BJ (cell line): ENCODE data around the gene HERC3. TPM values are rescaled to one million over a fixed set of nuclear protein-coding genes. Genes with fewer than 3 reads are reported as not detected.
"Not testable (repeated sequence)": the region's sequence is repeated elsewhere in the genome, so short reads cannot be mapped to it uniquely, and the experiment has no call there.

ENCODE experiments used
- CTCF ChIA-PET: fragments of 350-600 bp; formaldehyde crosslinking; extraction: SDS; loops from one replicate; lab custom pipeline; 2021; ENCODE audit warnings: antibody characterized with exemption, inconsistent platforms; lab: Yijun Ruan, JAX
- POLR2A ChIA-PET: fragments of 300-600 bp; sonication (Branson Sonifier 250); formaldehyde crosslinking; extraction: SDS; loops from one replicate; lab custom pipeline; 2021; ENCODE audit warnings: antibody characterized with exemption; lab: Charles Lee
- DNase-seq: peaks from one replicate; pipeline ENCODE4 v3.0.0-alpha.2; 2011; ENCODE audit warnings: low read depth
- H3K27me3 ChIP-seq: 2 replicates; pipeline ENCODE4 v1.6.0; 2011; ENCODE audit warnings: low read length; ENCODE audit not compliant: control insufficient read depth, insufficient read depth
- H3K36me3 ChIP-seq: 2 replicates; pipeline ENCODE4 v1.5.1; 2011; ENCODE audit warnings: low read length; ENCODE audit not compliant: control insufficient read depth, insufficient read depth
- H3K4me3 ChIP-seq: 2 replicates; pipeline ENCODE4 v1.5.1; 2011; ENCODE audit warnings: low read depth, mild to moderate bottlenecking, control low read depth, low read length
- polyA plus RNA-seq: library from polyadenylated mRNA; depleted of rRNA; stranded (reverse); fragments of >200 nt; gene quantifications from 2 replicates; pipeline ENCODE4 v1.2.3, GENCODE V29; 2011
- TF ChIP-seq, protein P1 (sequence below): IDR thresholded peaks from 2 replicates; pipeline ENCODE4 v1.5.1; 2011; ENCODE audit warnings: low read depth, mild to moderate bottlenecking, control low read depth, inconsistent platforms, low read length, moderate library complexity; ENCODE audit not compliant: insufficient read depth

The HERC3 gene
- polyA plus RNA-seq, 1 experiment = 13.0 TPM

DNA sequence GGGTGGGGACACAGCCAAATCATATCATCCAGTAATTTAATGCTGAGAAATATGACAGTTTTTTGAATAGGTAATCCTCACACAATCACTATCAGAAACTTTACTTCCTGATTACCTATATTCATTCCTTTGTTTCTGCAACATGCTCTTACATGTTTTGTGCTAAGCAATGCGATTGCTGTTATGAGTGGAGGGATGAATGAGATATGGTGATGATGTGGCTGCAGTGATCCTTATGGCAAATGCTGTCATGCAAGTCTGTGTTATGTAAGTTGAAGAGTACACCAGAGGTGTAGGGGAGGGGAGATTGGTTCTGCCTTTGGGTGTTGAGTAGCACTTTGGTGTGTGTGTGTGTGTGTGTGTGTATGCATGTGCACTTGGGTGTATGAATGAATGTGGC, 14.6 kb downstream of the HERC3 start:
- DNase-seq = no peak
- TF ChIP-seq, protein P1, sequence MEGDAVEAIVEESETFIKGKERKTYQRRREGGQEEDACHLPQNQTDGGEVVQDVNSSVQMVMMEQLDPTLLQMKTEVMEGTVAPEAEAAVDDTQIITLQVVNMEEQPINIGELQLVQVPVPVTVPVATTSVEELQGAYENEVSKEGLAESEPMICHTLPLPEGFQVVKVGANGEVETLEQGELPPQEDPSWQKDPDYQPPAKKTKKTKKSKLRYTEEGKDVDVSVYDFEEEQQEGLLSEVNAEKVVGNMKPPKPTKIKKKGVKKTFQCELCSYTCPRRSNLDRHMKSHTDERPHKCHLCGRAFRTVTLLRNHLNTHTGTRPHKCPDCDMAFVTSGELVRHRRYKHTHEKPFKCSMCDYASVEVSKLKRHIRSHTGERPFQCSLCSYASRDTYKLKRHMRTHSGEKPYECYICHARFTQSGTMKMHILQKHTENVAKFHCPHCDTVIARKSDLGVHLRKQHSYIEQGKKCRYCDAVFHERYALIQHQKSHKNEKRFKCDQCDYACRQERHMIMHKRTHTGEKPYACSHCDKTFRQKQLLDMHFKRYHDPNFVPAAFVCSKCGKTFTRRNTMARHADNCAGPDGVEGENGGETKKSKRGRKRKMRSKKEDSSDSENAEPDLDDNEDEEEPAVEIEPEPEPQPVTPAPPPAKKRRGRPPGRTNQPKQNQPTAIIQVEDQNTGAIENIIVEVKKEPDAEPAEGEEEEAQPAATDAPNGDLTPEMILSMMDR = no peak
- no peaks in the 10 kb centered on the region for H3K27me3 ChIP-seq
- peaks cover 1% of the 10 kb centered on the region; the same call in 1 of the 2 replicates for H3K36me3 ChIP-seq
- H3K4me3 ChIP-seq = no peak overlapping the region
- ChIA-PET CTCF (interaction anchor here (0.8 to 1.4 kb wide), 3 partner anchors 16 to 67 kb away, joined by 3 to 5 read pairs (median 4); no protein-coding TSS in a partner anchor), POLR2A (no interaction called here)

DNA sequence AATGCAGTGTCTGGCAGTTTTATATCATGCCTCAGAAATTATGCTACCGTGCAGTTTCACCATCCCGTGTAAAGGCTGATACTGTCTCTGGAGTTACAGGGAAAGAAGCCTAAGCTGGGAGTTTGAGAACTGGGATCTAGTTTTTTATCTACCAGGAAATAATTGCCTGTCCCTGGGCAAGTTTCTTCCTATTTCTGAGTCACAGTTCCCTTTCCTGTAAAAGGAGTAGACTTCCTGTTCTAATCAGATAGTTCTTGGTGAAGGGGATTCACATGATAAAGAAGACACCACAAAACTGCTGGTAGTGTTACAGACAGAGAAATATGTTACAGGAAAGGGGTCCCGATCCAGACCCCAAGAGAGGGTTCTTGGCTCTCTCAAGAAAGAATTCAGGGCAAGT, 17.1 kb downstream of the HERC3 start:
- peaks cover 1% of the 10 kb centered on the region; the same call in 1 of the 2 replicates for H3K36me3 ChIP-seq
- TF ChIP-seq, protein P1 = no peak
- no peaks in the 10 kb centered on the region for H3K27me3 ChIP-seq
- DNase-seq = no peak
- H3K4me3 ChIP-seq = no peak overlapping the region
- CTCF ChIA-PET = interaction anchor here (0.9 to 1.3 kb wide), 2 partner anchors 9 to 11 kb away, joined by 3 to 4 read pairs; no protein-coding TSS in a partner anchor
- POLR2A ChIA-PET = no interaction called here

DNA sequence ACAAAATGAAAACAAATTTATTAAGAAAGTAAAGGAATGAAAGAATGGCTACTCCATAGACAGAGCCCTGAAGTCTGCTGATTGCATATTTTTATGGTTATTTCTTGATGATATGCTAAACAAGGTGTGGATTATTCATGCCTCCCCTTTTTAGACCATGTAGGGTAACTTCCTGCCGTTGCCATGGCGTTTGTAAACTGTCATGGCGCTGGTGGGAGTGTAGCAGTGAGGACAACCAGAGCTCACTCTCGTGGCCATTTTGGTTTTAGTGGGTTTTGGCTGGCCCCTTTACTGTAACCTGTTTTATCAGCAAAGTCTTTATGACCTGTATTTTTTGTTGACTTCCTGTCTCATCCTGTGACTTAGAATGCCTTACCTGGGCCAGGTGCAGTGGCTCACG, 17.5 kb downstream of the HERC3 start:
- POLR2A ChIA-PET, H3K27me3 ChIP-seq, H3K4me3 ChIP-seq, H3K36me3 ChIP-seq, DNase-seq: not testable (repeated sequence)
- CTCF ChIA-PET = interaction anchor here (0.9 to 1.4 kb wide), 3 partner anchors 9 to 18 kb away, joined by 3 to 4 read pairs (median 3); partner anchors contain the start of gene HERC3

DNA sequence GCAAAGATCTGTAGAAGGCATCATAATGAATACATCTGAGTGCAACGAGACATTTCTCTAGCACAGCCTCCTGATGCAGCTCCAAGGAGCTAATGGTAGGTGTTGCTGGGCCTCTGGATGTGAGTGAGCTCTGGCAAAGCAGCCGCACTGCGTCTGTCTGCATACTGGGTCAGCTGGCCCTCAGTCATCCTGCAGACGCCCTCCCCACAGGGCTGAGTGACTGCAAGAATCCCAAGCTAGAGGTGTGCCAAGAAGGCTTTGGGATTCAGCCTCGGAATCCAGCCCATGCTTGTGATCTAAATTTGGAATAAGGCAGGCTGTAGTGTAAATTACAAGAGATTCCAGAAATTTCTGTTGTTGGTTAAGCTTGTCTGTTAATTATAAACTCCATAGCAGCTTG, 18.5 kb downstream of the HERC3 start:
- peak; percentile 47 for DNase-seq
- peaks cover 1% of the 10 kb centered on the region; the same call in 1 of the 2 replicates for H3K36me3 ChIP-seq
- no peaks in the 10 kb centered on the region for H3K27me3 ChIP-seq
- ChIA-PET POLR2A (no interaction called here), CTCF (interaction anchor here (0.7 to 1.4 kb wide), 3 partner anchors 9 to 71 kb away, joined by 3 read pairs; partner anchors contain the start of gene HERC3)
- H3K4me3 ChIP-seq = no peak overlapping the region
- TF ChIP-seq, protein P1 = no peak

DNA sequence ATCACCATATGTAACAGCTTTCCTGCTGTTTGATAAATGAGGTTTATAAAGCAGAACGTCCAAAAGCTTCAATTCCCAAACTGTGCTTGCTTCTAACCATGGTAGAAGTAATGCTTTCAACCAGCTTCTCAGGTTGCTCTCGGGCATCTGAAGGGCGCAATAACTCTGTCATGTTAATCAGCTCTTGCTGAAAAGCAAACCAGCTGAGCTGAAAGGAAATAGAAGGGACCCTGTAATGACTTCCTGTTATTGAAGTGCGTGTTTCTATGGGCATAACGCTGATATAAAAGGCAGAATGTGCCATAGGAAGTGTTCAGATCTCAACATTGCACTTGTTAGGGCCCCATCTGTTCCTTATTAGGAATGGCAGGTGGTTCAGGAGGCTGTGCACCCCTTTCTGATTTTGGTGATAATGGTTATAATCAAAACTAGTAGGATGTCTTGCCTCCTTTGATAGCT, 21.2 kb downstream of the HERC3 start:
- TF ChIP-seq, protein P1 = no peak
- CTCF ChIA-PET = interaction anchor here (1.2 to 1.6 kb wide), 4 partner anchors 10 to 74 kb away, joined by 3 to 4 read pairs (median 4); no protein-coding TSS in a partner anchor
- POLR2A ChIA-PET = no interaction called here
- Histone ChIP-seq H3K27me3 (no peaks in the 10 kb centered on the region), H3K4me3 (no peak overlapping the region), H3K36me3 (no peaks in the 10 kb centered on the region)
- DNase-seq = no peak
